ENCODE data around the gene ROR2. TPM values are rescaled to one million over a fixed set of nuclear protein-coding genes. Genes with fewer than 3 reads are reported as not detected.

ROR2 gene
- total and polyA plus RNA-seq, 2 experiments from 2014 or later, result 8.1 to 18.8 TPM

DNA sequence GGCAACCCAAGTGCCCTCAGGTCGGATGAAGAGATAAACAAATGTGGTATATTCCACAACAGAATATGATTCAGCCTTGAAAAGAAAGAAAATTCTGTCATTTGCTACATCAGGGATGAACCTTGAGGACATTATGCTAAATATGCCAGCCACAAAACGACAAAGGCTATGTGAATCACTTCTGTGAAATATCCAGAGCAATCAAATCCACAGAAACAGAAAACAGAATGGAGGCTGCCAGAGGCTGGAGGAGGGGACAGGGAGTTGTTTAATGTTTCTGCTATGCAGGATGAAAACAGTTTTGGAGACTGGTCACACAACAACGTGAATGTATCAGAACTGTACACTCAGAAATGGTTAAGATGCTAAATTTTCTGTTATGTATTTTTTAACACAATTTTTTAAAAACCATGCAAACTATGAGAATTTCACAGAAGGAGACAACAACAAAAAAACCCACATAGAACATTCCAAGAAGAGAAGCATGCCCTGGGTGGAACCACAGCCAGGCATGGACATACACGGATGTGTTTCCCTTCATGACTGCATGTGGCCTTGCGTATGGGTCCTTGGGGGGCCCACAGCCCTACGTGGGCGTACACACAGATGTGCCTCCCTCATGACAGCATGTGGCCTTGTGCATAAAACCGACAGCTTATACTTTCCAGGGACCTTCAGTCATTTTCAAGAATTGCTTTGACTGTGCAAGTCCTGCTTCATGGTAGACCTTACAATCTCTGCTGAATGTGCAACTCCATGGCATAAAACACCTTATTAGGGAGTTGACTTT lies 146.7 kb downstream of the ROR2 start:
- H3K4me1 Mint-ChIP-seq, result peaks cover 3% of the 10 kb centered on the region; the same call in 1 of the 3 replicates
- H3K27me3 Mint-ChIP-seq (ENCODE audit: insufficient read depth, low read depth, poor library complexity), result peaks cover 5% of the 10 kb centered on the region

More for the DNA sequence above, 146.7 kb downstream of the ROR2 start:
- Histone ChIP-seq H4K20me1 (replicated peaks; ENCODE audit: insufficient read depth) (no peaks in the 10 kb centered on the region; the same call in 1 of the 2 replicates), H3K4me2 (no peak overlapping the region), H3K27ac (ENCODE audit: low read depth) (no peak overlapping the region), H3K79me2 (replicated peaks; ENCODE audit: insufficient read depth) (no peaks in the 10 kb centered on the region), H2AFZ (no peak overlapping the region), H3F3A (replicated peaks; ENCODE audit: low read depth) (no peaks in the 10 kb centered on the region), H3K27me3 (ENCODE audit: insufficient read depth) (no peaks in the 10 kb centered on the region), H3K36me3 (ENCODE audit: insufficient read depth) (no peaks in the 10 kb centered on the region), H3K4me3 (no peak overlapping the region), H3K9me2 (ENCODE audit: insufficient read depth) (no peaks in the 10 kb centered on the region), H3K4me1 (ENCODE audit: insufficient read depth) (no peaks in the 10 kb centered on the region)
- H3K9me3 Mint-ChIP-seq, result no peaks in the 10 kb centered on the region; the same call in 2 of the 3 replicates
- DNase-seq (ENCODE audit: low spot score), result no peak
- H3K36me3 Mint-ChIP-seq (ENCODE audit: low read depth), result no peaks in the 10 kb centered on the region
- no peak for ATAC-seq
- TF ChIP-seq EZH2 (IDR thresholded peaks at IDR 0.05; ENCODE audit: low read depth, unreplicated experiment) (no peak), NANOG (IDR thresholded peaks at IDR 0.05; ENCODE audit: borderline replicate concordance) (no peak), POLR2AphosphoS5 (IDR thresholded peaks at IDR 0.05; ENCODE audit: low read depth) (no peak), ZNF331 (CRISPR knock-in tag; IDR thresholded peaks at IDR 0.05; ENCODE audit: low read depth) (no peak), EZH2phosphoT487 (IDR thresholded peaks at IDR 0.05; ENCODE audit: unreplicated experiment) (no peak), CREB1 (CRISPR knock-in tag; IDR thresholded peaks at IDR 0.05; ENCODE audit: low read depth) (no peak), REST (IDR thresholded peaks at IDR 0.05; ENCODE audit: unreplicated experiment) (no peak), JUNB (IDR thresholded peaks at IDR 0.05; ENCODE audit: unreplicated experiment) (no peak), STAT1 (IDR thresholded peaks at IDR 0.05; ENCODE audit: unreplicated experiment) (no peak), ZNF114 (CRISPR knock-in tag; IDR thresholded peaks at IDR 0.05) (no peak), CTCF (conservative IDR thresholded peaks at IDR 0.05; ENCODE audit: low read depth in 2 of 2) (no peak)
- TF ChIP-seq, protein P1, sequence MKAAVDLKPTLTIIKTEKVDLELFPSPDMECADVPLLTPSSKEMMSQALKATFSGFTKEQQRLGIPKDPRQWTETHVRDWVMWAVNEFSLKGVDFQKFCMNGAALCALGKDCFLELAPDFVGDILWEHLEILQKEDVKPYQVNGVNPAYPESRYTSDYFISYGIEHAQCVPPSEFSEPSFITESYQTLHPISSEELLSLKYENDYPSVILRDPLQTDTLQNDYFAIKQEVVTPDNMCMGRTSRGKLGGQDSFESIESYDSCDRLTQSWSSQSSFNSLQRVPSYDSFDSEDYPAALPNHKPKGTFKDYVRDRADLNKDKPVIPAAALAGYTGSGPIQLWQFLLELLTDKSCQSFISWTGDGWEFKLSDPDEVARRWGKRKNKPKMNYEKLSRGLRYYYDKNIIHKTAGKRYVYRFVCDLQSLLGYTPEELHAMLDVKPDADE (IDR thresholded peaks at IDR 0.05), result no peak
- TF ChIP-seq, protein P2, sequence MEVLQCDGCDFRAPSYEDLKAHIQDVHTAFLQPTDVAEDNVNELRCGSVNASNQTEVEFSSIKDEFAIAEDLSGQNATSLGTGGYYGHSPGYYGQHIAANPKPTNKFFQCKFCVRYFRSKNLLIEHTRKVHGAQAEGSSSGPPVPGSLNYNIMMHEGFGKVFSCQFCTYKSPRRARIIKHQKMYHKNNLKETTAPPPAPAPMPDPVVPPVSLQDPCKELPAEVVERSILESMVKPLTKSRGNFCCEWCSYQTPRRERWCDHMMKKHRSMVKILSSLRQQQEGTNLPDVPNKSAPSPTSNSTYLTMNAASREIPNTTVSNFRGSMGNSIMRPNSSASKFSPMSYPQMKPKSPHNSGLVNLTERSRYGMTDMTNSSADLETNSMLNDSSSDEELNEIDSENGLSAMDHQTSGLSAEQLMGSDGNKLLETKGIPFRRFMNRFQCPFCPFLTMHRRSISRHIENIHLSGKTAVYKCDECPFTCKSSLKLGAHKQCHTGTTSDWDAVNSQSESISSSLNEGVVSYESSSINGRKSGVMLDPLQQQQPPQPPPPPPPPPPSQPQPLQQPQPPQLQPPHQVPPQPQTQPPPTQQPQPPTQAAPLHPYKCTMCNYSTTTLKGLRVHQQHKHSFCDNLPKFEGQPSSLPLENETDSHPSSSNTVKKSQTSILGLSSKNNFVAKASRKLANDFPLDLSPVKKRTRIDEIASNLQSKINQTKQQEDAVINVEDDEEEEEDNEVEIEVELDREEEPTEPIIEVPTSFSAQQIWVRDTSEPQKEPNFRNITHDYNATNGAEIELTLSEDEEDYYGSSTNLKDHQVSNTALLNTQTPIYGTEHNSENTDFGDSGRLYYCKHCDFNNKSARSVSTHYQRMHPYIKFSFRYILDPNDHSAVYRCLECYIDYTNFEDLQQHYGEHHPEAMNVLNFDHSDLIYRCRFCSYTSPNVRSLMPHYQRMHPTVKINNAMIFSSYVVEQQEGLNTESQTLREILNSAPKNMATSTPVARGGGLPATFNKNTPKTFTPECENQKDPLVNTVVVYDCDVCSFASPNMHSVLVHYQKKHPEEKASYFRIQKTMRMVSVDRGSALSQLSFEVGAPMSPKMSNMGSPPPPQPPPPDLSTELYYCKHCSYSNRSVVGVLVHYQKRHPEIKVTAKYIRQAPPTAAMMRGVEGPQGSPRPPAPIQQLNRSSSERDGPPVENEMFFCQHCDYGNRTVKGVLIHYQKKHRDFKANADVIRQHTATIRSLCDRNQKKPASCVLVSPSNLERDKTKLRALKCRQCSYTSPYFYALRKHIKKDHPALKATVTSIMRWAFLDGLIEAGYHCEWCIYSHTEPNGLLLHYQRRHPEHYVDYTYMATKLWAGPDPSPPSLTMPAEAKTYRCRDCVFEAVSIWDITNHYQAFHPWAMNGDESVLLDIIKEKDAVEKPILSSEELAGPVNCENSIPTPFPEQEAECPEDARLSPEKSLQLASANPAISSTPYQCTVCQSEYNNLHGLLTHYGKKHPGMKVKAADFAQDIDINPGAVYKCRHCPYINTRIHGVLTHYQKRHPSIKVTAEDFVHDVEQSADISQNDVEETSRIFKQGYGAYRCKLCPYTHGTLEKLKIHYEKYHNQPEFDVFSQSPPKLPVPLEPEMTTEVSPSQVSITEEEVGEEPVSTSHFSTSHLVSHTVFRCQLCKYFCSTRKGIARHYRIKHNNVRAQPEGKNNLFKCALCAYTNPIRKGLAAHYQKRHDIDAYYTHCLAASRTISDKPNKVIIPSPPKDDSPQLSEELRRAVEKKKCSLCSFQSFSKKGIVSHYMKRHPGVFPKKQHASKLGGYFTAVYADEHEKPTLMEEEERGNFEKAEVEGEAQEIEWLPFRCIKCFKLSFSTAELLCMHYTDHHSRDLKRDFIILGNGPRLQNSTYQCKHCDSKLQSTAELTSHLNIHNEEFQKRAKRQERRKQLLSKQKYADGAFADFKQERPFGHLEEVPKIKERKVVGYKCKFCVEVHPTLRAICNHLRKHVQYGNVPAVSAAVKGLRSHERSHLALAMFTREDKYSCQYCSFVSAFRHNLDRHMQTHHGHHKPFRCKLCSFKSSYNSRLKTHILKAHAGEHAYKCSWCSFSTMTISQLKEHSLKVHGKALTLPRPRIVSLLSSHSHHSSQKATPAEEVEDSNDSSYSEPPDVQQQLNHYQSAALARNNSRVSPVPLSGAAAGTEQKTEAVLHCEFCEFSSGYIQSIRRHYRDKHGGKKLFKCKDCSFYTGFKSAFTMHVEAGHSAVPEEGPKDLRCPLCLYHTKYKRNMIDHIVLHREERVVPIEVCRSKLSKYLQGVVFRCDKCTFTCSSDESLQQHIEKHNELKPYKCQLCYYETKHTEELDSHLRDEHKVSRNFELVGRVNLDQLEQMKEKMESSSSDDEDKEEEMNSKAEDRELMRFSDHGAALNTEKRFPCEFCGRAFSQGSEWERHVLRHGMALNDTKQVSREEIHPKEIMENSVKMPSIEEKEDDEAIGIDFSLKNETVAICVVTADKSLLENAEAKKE (CRISPR knock-in tag; IDR thresholded peaks at IDR 0.05), result no peak
- no peak overlapping the region for H3K4me3 Mint-ChIP-seq
- no peak overlapping the region for H3K27ac Mint-ChIP-seq

Measured in GM23338 (cell line).